Measurements from ENCODE around the gene MYNN. TPM values are rescaled to one million over a fixed set of nuclear protein-coding genes. Genes with fewer than 3 reads are reported as not detected.

The MYNN gene
- polyA plus RNA-seq, 4 donors, result 26.2 to 32.7 (median 29.8) TPM

- DNase-seq (ENCODE audit: low read depth in 4 of 4, low spot score in 2 of 4), result no peak
Measured at GRCh38 chr3:169822983-169823382, 49.8 kb downstream of the MYNN start.

DNA sequence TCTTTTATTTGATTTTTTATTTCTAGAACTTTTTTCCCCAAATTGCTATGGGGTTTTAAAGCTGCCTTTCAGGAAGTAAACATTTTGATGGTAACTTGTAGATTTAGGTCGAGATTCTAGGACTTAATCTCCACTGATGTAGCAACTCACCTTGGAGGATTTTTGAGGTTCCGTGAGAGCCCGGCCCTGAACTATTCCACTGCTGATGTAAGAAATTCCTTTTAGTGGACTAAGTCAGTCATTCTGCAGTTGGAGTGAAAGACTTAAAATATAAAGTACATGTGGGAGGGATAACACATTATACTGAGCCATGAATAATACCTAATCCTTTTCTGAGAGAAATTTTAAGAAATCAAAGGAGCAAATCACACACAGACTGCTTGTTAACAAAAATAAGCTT lies 52.1 kb downstream of the MYNN start:
- no peak for DNase-seq (ENCODE audit: low read depth in 4 of 4, low spot score in 2 of 4)

GRCh38 chr3:169827712-169828111 lies 54.5 kb downstream of the MYNN start:
- DNase-seq (ENCODE audit: low read depth in 4 of 4, low spot score in 2 of 4), result no peak

- DNase-seq (ENCODE audit: low read depth in 4 of 4, low spot score in 2 of 4), result no peak
Measured at GRCh38 chr3:169835533-169835932, 62.3 kb downstream of the MYNN start.

DNA sequence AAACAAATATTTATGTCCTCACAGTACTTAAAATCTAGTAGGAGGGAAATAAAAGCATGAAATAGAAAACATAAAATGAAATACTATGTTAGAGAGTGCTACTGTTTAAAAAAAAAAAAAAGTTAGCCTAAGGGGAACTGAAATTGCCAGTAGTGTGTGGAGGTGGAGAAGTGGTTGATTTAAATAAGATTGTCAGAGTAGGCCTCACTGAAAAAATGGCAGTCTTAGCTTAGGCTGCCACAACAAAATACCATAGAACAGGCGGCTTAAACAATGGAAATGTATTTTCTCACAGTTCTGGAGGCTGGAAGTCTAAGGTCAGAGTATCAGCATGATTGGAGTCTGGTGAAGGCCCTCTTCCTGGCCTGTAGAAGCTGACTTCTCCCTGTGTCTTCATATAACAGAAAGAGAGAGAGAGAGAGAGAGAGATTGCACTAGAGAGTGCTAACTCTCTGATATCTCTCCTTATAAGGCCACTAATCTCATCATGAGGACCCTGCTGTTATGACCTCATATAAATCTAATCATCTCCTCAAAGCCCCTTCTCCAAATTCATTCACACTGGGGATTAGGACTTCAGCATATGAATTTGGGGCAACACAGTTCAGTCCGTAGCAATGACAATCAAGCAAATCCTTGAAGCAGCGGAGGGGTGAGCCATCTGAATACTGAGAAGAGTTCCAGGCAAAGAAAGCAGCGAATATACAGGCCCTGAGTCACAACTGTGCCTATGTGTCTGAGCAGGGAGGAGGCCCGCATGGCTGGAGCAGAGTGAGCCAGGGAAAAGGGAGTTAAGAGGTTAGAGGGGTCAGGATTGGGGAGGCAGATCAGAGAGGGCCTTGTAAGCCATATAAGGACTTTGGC lies 63.1 kb downstream of the MYNN start:
- DNase-seq (ENCODE audit: low read depth in 4 of 4, low spot score in 2 of 4), result no peak

DNA sequence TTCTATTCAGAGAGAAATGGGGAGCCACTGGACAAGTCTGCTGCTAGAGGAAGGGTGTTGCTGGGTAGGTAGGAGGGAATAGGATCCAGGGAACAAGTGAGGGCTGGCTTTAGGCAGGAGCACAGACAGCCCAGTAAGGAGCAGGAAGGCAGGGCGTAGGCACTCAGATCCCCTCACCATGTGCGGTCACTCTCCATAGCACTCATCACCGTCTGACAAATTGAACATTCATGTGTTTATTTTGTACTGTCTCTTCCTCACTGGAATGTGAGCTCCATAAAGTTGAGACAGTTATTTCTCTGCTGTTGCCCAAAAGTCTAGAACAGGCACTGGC lies 63.7 kb downstream of the MYNN start:
- no peak for DNase-seq (ENCODE audit: low read depth in 4 of 4, low spot score in 2 of 4)

- DNase-seq (ENCODE audit: low read depth in 4 of 4, low spot score in 2 of 4), result no peak
Measured at GRCh38 chr3:169838511-169839030, 65.4 kb downstream of the MYNN start.

Other genes with a start within 250 kb of the MYNN start
- 100 to 1,000 TPM; 161 to 215 (median 185) TPM for gene MECOM, start 109.7 kb upstream of the MYNN start, polyA plus RNA-seq (ENCODE audit: insufficient read length in 4 of 4)
- gene TERC, start 8.3 kb upstream of the MYNN start, polyA plus RNA-seq (ENCODE audit: insufficient read length in 4 of 4), result under 1 TPM in 2 of 4 donors, not detected in 2; 0.44 to 0.56 TPM
- 1 to 10 TPM; 3.6 to 4.9 (median 4.5) TPM for gene ACTRT3, start 3.8 kb upstream of the MYNN start, polyA plus RNA-seq (ENCODE audit: insufficient read length in 4 of 4)
- gene LRRIQ4, start 39.5 kb downstream of the MYNN start, polyA plus RNA-seq (ENCODE audit: insufficient read length in 4 of 4), result under 1 TPM; 0.10 to 0.32 (median 0.18) TPM
- gene LRRC34, start 39.5 kb downstream of the MYNN start, polyA plus RNA-seq (ENCODE audit: insufficient read length in 4 of 4), result 10 to 100 TPM in 3 of 4 donors, 1 to 10 TPM in 1; 8.2 to 19.5 (median 12.9) TPM
- under 1 TPM; 0.16 to 0.44 (median 0.28) TPM for gene LRRC31, start 96.5 kb downstream of the MYNN start, polyA plus RNA-seq (ENCODE audit: insufficient read length in 4 of 4)
- not detected for gene SAMD7, start 138.2 kb downstream of the MYNN start, polyA plus RNA-seq (ENCODE audit: insufficient read length in 4 of 4)
- 100 to 1,000 TPM; 177 to 208 (median 183) TPM for gene SEC62, start 193.4 kb downstream of the MYNN start, polyA plus RNA-seq (ENCODE audit: insufficient read length in 4 of 4)